Neutrophil (primary cell): ENCODE measurements around the gene MISP.

Experiments
- H3K27ac ChIP-seq: fragments of 200-600 bp; sonication (generic); 2 replicates; pipeline ENCODE4 v1.5.1; 2016; ENCODE audit warnings: mild to moderate bottlenecking, moderate library complexity
- H3K27me3 ChIP-seq: fragments of 200-600 bp; sonication (generic); 2 replicates; pipeline ENCODE4 v1.6.0; 2016; ENCODE audit warnings: mild to moderate bottlenecking
- H3K36me3 ChIP-seq: fragments of 200-600 bp; sonication (generic); 2 replicates; pipeline ENCODE4 v1.5.1; 2017
- H3K4me1 ChIP-seq, 2 experiments: fragments of 200-600 bp in 1 of 2; sonication (generic) in 1 of 2; 1 replicate in 1 of 2; 2 replicates in 1 of 2; pipeline versions ENCODE4 v1.5.1 to v1.6.1; 2013 to 2016; ENCODE audit warnings: low read depth in 1 of 2, low read length in 1 of 2, mild to moderate bottlenecking in 1 of 2, moderate library complexity in 1 of 2; ENCODE audit not compliant: control insufficient read depth in 1 of 2, insufficient read depth in 1 of 2
- H3K4me3 ChIP-seq, 2 experiments: fragments of 200-600 bp in 1 of 2; sonication (generic) in 1 of 2; 1 replicate in 1 of 2; 2 replicates in 1 of 2; pipeline ENCODE4 v1.5.1; 2013 to 2016; ENCODE audit warnings: low read depth in 1 of 2, low read length in 1 of 2, mild to moderate bottlenecking in 1 of 2, moderate library complexity in 1 of 2
- H3K9me3 ChIP-seq: fragments of 200-600 bp; sonication (generic); 2 replicates; pipeline ENCODE4 v1.5.1; 2016
- CTCF ChIP-seq: fragments of 200-600 bp; sonication (generic); IDR thresholded peaks from 2 replicates; pipeline ENCODE4 v1.5.1; 2016; ENCODE audit warnings: antibody characterized with exemption

Gene MISP

GRCh38 chr19:771332-771785 is 20.4 kb downstream of the MISP start:
- Histone ChIP-seq H3K27me3 (no peaks in the 10 kb centered on the region), H3K27ac (no peak overlapping the region), H3K36me3 (no peaks in the 10 kb centered on the region), H3K9me3 (no peaks in the 10 kb centered on the region), H3K4me1 (peaks cover 0 to 3% of the 10 kb centered on the region in 2 experiments), H3K4me3 (no peak overlapping the region)
- no peak for TF ChIP-seq CTCF

- no peaks in the 10 kb centered on the region for H3K9me3 ChIP-seq
- TF ChIP-seq CTCF, result no peak
- no peaks in the 10 kb centered on the region for H3K36me3 ChIP-seq
- no peak overlapping the region for H3K4me3 ChIP-seq
- peaks cover 0 to 3% of the 10 kb centered on the region in 2 experiments for H3K4me1 ChIP-seq
- no peak overlapping the region for H3K27ac ChIP-seq
- H3K27me3 ChIP-seq, result no peaks in the 10 kb centered on the region
Measured at GRCh38 chr19:772063-772462, 21.2 kb downstream of the MISP start.

- H3K9me3 ChIP-seq, result no peaks in the 10 kb centered on the region
- no peak for TF ChIP-seq CTCF
- H3K36me3 ChIP-seq, result no peaks in the 10 kb centered on the region
- H3K4me1 ChIP-seq, result peaks cover 0 to 3% of the 10 kb centered on the region in 2 experiments
- H3K4me3 ChIP-seq, result no peak overlapping the region
- H3K27me3 ChIP-seq, result no peaks in the 10 kb centered on the region
- H3K27ac ChIP-seq, result no peak overlapping the region
Measured at GRCh38 chr19:772730-773436, 22.0 kb downstream of the MISP start.

GRCh38 chr19:776549-776948 is 25.6 kb downstream of the MISP start:
- no peaks in the 10 kb centered on the region for H3K4me1 ChIP-seq
- H3K4me3 ChIP-seq, result no peak overlapping the region
- no peak for TF ChIP-seq CTCF
- H3K9me3 ChIP-seq, result no peaks in the 10 kb centered on the region
- no peaks in the 10 kb centered on the region for H3K27me3 ChIP-seq
- H3K27ac ChIP-seq, result no peak overlapping the region
- no peaks in the 10 kb centered on the region for H3K36me3 ChIP-seq

GRCh38 chr19:778910-779653 is 28.2 kb downstream of the MISP start:
- Histone ChIP-seq H3K27me3 (no peaks in the 10 kb centered on the region), H3K36me3 (no peaks in the 10 kb centered on the region), H3K4me1 (no peaks in the 10 kb centered on the region), H3K9me3 (no peaks in the 10 kb centered on the region), H3K4me3 (no peak overlapping the region), H3K27ac (no peak overlapping the region)
- no peak for TF ChIP-seq CTCF
